Type B pancreatic cell (in vitro differentiated cells): Measurements from ENCODE around the gene MYO16. TPM values are rescaled to one million over a fixed set of nuclear protein-coding genes. Genes with fewer than 3 reads are reported as not detected.

Experiments used
- DNase-seq: peaks from one replicate; pipeline ENCODE4 v3.0.0; 2021; ENCODE audit warnings: mixed read lengths; ENCODE audit not compliant: unreplicated experiment; ENCODE audit errors: extremely low spot score
- H3K27ac Mint-ChIP-seq: 2 replicates; pipeline ENCODE4 v1.8.0; 2021; ENCODE audit warnings: mild to moderate bottlenecking, mixed read lengths
- H3K27me3 Mint-ChIP-seq: 2 replicates; pipeline ENCODE4 v1.8.0; 2021; ENCODE audit warnings: mixed read lengths
- H3K36me3 Mint-ChIP-seq: 2 replicates; pipeline ENCODE4 v1.8.0; 2021; ENCODE audit warnings: mixed read lengths
- H3K4me1 Mint-ChIP-seq: one replicate; pipeline ENCODE4 v1.8.0; 2021; ENCODE audit warnings: mixed read lengths; ENCODE audit not compliant: unreplicated experiment
- H3K4me3 Mint-ChIP-seq: 2 replicates; pipeline ENCODE4 v1.8.0; 2021; ENCODE audit warnings: mild to moderate bottlenecking, mixed read lengths
- H3K9me3 Mint-ChIP-seq: 2 replicates; pipeline ENCODE4 v1.8.0; 2021; ENCODE audit warnings: mixed read lengths
- CTCF ChIP-seq: fragments of 200-600 bp; sonication (generic); conservative IDR thresholded peaks from 2 replicates; pipeline ENCODE4 v1.5.0; 2021; ENCODE audit warnings: antibody characterized with exemption, mild to moderate bottlenecking
- total RNA-seq: library from RNA; stranded (reverse); gene quantifications from 2 replicates; pipeline ENCODE4 v1.2.1, GENCODE V29; 2021; ENCODE audit warnings: low replicate concordance

The MYO16 gene
- total RNA-seq, 1 donor from 2014 or later: 1.5 TPM

GRCh38 chr13:108760129-108760528 is 130.7 kb downstream of the MYO16 start:
- peaks cover 2% of the 10 kb centered on the region for H3K4me1 Mint-ChIP-seq
- peaks cover 5% of the 10 kb centered on the region for H3K9me3 Mint-ChIP-seq
- H3K27ac Mint-ChIP-seq: no peak overlapping the region
- no peak overlapping the region for H3K4me3 Mint-ChIP-seq
- no peaks in the 10 kb centered on the region for H3K27me3 Mint-ChIP-seq
- TF ChIP-seq CTCF: no peak
- no peaks in the 10 kb centered on the region for H3K36me3 Mint-ChIP-seq
- DNase-seq: no peak

GRCh38 chr13:108760541-108760940 is 131.1 kb downstream of the MYO16 start:
- H3K4me1 Mint-ChIP-seq: no peaks in the 10 kb centered on the region
- no peak for TF ChIP-seq CTCF
- H3K27ac Mint-ChIP-seq: no peak overlapping the region
- H3K27me3 Mint-ChIP-seq: no peaks in the 10 kb centered on the region
- no peak for DNase-seq
- H3K4me3 Mint-ChIP-seq: no peak overlapping the region
- peaks cover 5% of the 10 kb centered on the region for H3K9me3 Mint-ChIP-seq
- no peaks in the 10 kb centered on the region for H3K36me3 Mint-ChIP-seq

- TF ChIP-seq CTCF: no peak
- Mint-ChIP-seq H3K9me3 (peaks cover 5% of the 10 kb centered on the region), H3K4me1 (peaks cover 11% of the 10 kb centered on the region), H3K36me3 (no peaks in the 10 kb centered on the region), H3K27me3 (peaks cover 3% of the 10 kb centered on the region), H3K27ac (no peak overlapping the region), H3K4me3 (no peak overlapping the region)
- no peak for DNase-seq
These were observed 138.6 kb downstream of the MYO16 start for GRCh38 chr13:108768035-108768434.

- Mint-ChIP-seq H3K27me3 (peaks cover 3% of the 10 kb centered on the region), H3K4me3 (peak overlapping the region; percentile 35), H3K9me3 (no peaks in the 10 kb centered on the region), H3K36me3 (no peaks in the 10 kb centered on the region), H3K4me1 (peaks cover 11% of the 10 kb centered on the region), H3K27ac (peak overlapping the region; percentile 12)
- no peak for DNase-seq
- TF ChIP-seq CTCF: no peak
These were observed 140.0 kb downstream of the MYO16 start for GRCh38 chr13:108769213-108770070.

GRCh38 chr13:108775597-108775996 is 146.2 kb downstream of the MYO16 start:
- no peaks in the 10 kb centered on the region for H3K36me3 Mint-ChIP-seq
- peaks cover 8% of the 10 kb centered on the region for H3K4me1 Mint-ChIP-seq
- no peaks in the 10 kb centered on the region for H3K9me3 Mint-ChIP-seq
- no peaks in the 10 kb centered on the region for H3K27me3 Mint-ChIP-seq
- no peak for DNase-seq
- no peak overlapping the region for H3K27ac Mint-ChIP-seq
- no peak for TF ChIP-seq CTCF
- no peak overlapping the region for H3K4me3 Mint-ChIP-seq
